ENCODE measurements around the gene DOCK7.
"Not testable (repeated sequence)": the region's sequence is repeated elsewhere in the genome, so short reads cannot be mapped to it uniquely, and the experiment has no call there.

DOCK7 gene

DNA sequence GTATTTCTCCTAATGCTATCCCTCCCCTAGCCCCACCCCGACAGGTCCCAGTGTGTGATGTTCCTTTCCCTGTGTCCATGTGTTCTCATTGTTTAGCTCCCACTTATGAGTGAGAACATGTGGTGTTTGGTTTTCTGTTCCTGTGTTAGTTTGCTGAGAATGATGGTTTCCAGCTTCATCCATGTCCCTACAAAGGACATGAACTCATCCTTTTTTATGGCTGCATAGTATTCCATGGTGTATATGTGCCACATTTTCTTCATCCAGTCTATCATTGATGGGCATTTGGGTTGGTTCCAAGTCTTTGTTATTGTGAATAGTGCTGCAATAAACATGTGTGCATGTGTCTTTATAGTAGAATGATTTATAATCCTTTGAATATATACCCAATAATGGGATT, 77.6 kb downstream of the DOCK7 start:
- not testable (repeated sequence) for DNase-seq (ENCODE audit: low read depth in 2 of 2)

DNA sequence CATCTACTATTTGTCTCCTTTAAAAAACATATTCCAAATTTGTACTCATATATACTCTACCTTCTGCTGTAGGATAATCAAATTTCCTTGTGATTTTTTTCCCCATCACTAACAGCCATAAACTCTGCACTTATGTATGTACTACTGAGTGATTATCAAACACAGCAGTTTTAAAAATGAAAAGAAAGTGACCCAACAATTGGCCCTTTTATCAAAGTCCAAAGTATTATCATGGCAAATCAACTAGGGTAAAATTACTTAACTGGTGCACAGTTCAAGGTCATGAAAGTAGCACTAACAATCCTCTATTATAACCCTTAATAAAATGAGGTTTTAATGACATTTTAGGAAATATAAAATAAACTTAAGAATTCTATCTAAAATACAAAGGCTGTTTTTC, 79.3 kb downstream of the DOCK7 start:
- no peak for DNase-seq (ENCODE audit: low read depth in 2 of 2)

DNA sequence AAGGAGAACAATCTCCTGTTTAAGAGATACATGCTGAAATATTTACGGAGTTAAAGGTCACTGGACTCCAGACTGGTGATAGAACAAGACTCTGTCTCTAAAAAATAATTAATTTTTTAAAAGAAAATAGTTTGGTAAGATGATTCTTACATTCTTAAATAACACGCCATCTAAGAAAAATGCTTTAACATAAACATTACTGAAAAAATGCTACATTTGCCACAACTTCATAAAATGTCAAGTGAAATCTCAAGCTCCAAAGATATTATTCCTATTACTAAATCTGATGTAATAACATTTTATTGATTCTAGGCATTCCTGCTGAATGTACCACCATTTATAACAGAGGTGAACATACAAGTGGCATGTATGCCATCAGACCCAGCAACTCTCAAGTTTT, 86.7 kb downstream of the DOCK7 start:
- no peak for DNase-seq (ENCODE audit: low read depth in 2 of 2)

DNA sequence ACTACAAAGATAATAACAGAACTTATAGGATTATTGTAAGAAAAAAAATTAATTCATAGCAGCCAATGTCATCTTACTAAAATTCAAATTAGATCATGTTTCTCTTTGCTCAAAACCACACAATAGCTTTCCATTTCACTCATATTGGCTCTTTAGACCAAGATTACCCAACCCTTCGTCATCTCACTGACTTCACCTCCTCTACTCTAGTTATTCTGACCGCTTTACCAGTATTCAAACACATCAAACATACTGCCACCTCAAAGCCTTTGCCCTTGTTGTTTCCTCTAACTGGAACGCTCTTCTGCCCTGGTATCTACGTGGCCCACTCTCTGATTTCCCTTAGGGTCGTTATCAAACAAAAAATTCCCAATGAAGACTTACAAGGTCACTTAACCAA, 89.1 kb downstream of the DOCK7 start:
- DNase-seq (ENCODE audit: low read depth in 2 of 2), result no peak

DNA sequence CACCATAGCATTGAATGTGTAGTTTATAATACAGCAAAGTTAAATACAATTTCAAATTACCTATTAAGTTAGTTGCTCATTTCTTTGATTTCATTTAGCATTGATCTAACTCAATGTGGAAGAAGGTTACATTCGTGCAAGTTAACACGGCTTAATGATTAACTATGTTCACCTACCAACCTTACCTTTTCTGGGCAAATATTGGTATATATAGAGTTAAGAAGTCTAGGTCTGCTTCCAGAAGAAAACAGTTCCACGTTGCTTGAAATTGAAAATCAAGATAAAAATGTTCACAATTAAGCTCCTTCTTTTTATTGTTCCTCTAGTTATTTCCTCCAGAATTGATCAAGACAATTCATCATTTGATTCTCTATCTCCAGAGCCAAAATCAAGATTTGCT, 90.9 kb downstream of the DOCK7 start, which contains the start of gene ANGPTL3:
Gene ANGPTL3 (plus strand): TSS at position 240 of the 400 bp plus-strand sequence. CDS start 47 bp downstream, at position 287.
- no peak for DNase-seq (ENCODE audit: low read depth in 2 of 2)

DNA sequence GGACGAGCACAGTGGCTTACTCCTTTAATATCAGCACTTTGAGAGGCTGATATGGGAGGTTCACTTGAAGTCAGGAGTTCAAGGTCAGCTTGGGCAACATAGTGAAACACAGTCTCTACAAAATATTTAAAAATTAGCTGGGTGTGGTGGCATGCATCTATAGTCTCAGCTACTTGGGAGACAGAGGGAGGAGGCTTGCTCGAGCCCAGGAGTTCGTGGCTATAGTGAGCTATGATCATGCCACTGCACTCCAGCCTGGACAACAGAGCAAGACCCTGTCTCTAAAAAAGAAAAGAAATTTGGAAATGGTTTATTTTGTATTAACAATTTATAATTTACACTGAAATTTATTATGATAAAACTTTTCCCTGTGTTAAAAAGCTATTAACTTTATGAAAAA, 92.5 kb downstream of the DOCK7 start:
- no peak for DNase-seq (ENCODE audit: low read depth in 2 of 2)

DNA sequence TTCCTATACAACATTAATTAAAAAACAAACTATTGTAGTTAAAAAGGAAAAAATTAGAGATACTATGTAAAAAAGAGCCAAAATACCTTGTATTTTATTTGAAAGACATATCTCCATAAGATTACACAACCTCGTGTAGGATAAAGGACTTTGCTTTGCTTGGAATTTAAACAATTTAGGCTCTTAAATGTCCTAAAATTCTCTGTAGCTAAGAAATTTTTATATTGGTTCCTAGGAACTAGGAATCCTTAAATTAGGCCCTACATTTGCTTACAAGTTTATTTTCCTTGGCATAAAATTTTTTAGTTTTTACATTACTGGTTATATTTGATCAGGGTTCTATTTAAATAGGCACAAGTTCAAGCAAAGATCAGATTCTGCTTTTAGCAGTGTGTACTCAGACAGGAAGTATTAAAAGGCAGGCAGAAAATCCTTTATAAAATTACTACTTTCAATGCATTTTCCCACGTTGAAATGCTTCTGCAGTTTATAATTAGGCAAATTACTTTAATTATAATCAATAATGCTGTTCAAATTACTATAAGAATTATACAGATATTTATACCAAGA, 94.3 kb downstream of the DOCK7 start:
- no peak for DNase-seq (ENCODE audit: low read depth in 2 of 2)

DNA sequence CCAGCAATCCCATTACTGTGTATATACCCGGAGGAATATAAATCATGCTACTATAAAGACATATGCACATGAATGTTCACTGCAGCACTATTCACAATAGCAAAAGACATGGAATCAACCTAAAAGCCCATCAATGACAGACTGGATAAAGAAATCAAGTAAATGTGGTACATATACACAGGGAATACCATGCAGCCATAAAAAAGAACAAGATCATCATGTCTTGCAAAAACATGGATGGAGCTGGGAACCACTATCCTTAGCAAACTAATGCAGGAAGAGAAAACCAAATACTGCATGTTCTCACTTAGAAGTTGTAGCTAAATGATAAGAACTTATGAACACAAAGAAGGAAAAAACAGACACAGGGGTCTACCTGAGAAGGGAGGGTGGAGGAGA, 97.2 kb downstream of the DOCK7 start:
- DNase-seq (ENCODE audit: low read depth in 2 of 2), result no peak

DNA sequence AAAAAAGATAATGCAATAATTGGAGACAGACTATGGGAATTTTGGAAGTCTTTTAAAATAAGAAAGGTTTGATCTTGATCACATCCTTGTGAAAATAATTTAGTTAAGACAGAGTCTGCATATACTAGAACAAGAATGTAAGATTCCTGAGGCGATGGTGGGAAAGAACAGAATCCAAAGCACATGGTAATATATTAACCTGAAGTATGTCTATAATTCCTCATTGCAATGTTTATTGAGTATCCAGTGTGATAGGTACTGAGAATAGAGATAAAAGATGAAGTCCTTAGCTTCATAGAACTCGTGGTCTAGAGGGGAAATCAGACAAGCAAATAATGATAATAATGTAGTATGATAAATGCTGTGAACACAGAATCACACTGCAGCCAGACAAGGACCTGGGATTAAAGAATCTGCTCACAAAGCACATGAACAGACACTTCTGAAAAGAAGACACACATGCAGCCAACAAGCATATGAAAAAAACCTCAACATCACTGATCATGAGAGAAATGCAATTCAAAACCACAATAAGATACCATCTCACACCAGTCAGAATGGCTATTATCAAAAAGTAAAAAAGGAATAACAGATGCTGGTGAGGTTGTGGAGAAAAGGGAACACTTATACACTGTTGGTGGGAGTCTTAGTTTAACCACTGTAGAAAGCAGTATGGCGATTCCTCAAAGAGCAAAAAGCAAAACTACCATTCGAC, 97.8 kb downstream of the DOCK7 start:
- DNase-seq (ENCODE audit: low read depth in 2 of 2), result no peak

DNA sequence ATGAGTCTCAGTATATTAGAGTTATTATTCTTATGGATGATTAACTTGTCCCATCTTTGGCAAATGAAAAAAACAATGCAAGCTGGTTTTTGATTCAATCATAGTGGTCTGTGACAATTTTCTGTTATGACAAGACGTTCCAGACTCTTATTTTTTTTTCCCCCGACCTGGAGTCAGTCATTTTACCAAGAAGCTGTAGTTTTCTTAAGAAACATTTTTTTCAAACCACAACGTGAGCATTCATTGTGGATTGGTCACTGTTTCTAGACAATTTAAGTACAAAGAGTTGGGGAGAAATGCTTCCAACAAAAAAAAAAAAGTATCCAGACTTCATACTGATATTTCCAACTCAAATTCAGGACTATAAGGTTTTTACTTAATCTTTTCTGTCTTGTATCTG, 98.9 kb downstream of the DOCK7 start:
- DNase-seq (ENCODE audit: low read depth in 2 of 2), result no peak

DNA sequence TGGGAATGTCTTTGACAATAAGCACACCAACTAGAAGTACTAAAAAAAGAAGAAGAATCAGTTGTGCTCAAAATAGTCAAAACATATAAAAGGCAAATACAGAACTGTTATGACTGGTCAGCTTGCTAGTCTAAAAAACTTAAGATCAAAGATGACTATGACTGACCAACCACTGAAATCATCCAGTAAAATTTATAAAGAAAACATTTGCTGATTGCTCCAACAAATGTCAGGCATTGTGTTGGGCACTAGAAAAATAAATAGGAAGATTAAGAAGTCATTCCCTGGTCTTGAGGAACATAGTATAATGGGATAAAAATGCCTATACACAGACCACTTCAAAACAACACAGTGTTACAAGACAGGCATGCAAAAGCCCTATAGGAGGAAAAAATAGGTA, 100.2 kb downstream of the DOCK7 start:
- no peak for DNase-seq (ENCODE audit: low read depth in 2 of 2)

DNA sequence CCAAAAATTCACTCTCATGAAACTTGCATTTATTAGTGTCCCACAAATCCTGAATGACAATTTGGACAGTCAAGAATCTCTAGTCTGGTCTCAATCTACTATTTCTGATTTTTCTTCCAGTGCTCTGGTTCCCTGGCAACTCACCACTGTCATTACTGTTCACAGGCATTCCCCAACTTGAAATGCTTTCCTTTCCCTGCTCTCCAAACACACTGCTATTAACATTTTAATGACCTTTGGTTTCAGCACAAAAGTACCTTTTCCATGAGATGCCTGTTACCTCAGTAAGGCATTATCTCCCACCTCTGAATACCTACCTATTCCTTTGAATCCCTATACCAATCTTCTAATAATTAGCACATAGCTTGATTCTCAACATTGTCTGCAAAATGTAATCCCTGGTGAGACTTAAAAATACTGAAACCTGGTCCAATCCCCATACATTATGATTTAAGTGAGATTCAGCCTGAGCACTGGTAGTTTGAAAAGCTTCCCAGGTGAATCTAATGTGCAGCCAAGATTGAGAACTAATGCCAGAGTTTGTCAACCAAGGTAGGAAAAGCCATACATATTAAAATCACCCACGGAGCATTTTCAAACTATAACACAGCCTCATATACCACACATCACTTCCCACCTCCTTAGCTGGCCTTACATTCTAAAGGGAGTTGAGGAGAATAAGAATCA, 102.6 kb downstream of the DOCK7 start:
- DNase-seq (ENCODE audit: low read depth in 2 of 2), result no peak

DNA sequence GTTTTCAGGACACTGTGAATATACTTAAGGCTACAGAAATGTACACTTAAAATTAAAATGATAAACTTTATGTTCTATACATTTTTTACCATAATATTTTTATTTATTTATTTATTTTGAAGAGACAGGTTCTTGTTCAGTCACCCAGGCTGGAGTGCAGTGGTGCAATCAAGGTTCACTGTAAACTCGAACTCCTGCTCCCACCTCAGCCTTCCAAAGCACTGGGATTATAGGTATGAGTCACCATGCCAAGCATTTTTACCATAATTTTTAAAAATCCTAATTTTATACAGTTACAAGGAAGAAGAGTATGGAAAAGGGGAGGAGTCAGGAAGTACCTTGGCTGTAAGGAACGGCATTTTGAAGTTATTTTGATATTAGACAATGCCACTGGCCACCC, 114.5 kb downstream of the DOCK7 start:
- no peak for DNase-seq (ENCODE audit: low read depth in 2 of 2)

DNA sequence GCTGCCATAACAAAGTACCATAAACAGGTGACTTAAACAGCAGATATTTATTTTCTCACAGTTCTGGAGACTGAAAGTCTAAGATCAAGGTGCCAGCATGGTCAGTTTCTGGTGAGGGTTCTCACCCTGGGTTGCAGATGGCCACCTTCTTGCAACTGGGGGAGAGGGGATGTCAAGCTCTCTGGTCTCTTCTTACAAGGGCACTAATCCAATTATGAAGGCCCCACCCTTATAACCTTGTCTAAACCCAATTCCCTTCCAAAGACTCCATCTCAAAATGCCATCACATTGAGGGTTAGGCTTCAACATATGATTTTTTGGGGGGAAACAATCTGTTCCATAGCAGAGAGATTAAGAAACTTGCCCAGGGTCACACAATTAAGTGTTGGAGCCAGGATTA, 115.7 kb downstream of the DOCK7 start:
- no peak for DNase-seq (ENCODE audit: low read depth in 2 of 2)

DNA sequence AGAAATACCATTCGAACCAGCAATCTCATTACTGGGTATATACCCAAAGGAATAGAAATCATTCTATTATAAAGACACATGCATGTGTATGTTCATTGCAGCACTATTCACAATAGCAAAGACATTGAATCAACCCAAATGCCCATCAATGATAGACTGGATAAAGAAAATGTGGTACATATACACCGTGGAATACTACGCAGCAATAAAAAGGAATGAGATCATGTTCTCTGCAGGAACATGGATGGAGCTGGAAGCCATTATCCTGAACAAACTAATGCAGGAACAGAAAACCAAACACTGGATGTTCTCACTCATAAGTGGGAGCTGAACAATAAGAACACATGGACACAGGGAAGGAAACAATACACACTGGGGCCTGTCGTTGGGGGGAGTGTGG, 116.7 kb downstream of the DOCK7 start:
- not testable (repeated sequence) for DNase-seq (ENCODE audit: low read depth in 2 of 2)

DNA sequence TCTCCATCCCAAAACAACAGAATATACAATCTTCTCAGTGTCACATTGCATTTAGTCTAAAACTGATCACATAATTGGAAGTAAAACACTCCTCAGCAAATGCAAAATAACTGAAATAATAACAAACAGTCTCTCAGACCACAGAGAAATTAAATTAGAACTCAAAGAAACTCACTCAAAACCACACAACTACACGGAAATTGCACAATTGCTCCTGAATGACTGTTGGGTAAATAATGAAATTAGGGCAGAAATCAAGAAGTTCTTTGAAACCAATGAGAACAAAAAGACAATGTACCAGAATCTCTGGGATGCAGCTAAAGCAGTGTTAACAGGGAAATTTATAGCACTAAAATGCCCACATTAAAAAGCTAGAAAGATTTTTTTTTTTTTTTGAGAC, 120.3 kb downstream of the DOCK7 start:
- DNase-seq (ENCODE audit: low read depth in 2 of 2), result not testable (repeated sequence)

DNA sequence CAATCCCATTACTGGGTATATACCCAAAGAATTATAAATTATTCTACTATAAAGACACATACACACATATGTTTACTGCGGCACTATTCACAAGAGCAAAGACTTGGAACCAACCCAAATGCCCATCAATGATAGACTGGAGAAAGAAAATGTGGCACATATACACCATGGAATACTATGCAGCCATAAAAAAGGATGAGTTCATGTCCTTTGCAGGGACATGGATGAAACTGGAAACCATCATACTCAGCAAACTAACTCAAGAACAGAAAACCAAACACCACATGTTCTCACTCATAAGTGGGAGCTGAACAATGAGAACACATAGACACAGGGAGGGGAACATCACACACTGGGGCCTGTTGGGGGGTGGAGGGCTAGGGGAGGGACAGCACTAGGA, 121.0 kb downstream of the DOCK7 start:
- DNase-seq (ENCODE audit: low read depth in 2 of 2), result not testable (repeated sequence)

DNA sequence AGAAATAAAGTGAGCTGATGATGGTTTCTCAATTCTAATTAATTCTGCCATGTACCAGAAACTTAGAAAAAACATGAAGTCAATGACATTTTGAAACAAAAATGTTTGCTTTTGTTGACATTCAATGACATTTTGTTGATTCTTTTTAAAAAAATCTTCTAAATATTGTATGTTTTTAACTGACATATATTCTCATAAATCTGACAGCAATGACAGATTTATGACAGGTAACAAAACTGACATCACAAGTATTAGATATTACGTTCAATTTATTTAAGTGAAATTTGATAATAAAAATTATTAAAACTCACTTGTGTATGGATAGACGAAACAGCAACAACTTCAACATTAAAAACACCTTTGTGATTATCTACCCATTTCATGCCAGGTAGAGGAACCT, 126.9 kb downstream of the DOCK7 start:
- no peak for DNase-seq (ENCODE audit: low read depth in 2 of 2)

DNA sequence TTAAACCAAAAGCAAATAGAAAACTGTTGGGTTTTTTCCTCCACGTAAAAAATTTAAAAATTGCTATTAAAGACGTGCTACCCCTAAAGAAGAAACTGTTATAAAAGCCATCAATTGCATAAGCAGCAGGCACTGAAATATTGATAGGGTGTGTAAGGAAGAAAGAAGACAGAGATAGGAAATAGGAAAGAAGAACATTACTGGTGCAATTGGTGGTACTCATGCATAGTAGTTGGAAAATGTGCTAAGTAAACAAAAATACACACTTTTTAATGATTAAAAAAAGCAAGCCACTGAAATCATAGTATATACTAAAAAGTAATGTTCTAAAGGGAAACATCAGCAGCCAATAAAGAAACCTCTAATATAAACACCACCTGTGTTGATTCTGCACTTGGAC, 143.6 kb downstream of the DOCK7 start:
- DNase-seq (ENCODE audit: low read depth in 2 of 2), result no peak

DNA sequence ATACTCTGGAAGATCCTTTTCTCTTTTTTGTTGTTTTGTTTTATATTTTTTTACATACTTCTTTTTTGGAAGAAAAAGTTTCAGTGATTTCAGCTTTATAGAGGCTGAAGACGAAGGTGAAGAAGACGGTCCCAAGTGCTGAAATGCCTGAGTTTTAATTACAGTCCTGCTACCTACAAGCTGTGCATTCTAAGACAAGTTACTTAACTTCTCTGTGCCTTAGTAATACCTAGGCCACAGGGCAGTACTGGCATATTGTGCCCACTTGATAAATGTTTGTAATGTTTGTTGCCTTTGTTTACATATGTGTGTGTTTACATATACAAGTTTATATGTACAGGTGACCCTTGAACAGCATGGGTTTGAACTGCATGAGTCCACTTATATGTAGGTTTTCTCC, 147.1 kb downstream of the DOCK7 start:
- DNase-seq (ENCODE audit: low read depth in 2 of 2), result no peak

DNA sequence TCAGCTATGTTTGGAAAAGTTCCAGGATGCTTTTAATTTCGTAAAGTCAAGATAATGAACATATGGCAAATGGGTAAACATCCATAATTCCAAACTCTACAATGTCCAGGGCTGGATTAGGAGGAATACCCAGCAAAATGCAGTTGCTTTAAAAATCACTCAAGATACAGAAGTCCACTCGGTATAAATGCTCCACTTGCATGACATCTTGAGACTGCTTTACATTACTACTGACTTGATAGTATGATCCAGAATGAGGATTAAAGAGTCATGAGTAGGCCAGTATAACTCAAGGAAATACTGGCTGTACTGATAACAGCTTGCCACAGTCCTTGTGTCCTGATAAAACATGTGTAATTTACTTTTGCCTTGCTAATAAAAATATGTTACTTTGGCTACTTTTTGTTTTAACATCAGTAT, 149.1 kb downstream of the DOCK7 start:
- no peak for DNase-seq (ENCODE audit: low read depth in 2 of 2)

DNA sequence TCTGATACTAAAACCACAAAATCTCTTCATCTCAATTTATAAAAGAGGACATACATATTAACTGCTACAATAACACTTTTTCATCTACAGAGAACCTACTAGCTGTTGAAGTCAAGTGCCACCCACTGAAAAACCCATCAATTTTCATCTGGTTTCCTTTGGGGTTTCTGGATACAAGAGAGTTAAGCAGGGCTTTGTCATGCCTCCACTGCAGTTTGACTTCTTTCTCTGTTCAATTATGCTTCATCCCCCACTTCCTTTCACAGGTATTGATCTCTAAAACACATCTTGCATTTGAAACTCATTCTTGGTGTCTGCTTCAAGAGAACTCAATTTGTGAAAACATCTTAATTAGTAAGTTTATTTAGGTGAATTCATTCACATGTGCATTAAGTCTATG, 151.3 kb downstream of the DOCK7 start:
- DNase-seq (ENCODE audit: low read depth in 2 of 2), result no peak

DNA sequence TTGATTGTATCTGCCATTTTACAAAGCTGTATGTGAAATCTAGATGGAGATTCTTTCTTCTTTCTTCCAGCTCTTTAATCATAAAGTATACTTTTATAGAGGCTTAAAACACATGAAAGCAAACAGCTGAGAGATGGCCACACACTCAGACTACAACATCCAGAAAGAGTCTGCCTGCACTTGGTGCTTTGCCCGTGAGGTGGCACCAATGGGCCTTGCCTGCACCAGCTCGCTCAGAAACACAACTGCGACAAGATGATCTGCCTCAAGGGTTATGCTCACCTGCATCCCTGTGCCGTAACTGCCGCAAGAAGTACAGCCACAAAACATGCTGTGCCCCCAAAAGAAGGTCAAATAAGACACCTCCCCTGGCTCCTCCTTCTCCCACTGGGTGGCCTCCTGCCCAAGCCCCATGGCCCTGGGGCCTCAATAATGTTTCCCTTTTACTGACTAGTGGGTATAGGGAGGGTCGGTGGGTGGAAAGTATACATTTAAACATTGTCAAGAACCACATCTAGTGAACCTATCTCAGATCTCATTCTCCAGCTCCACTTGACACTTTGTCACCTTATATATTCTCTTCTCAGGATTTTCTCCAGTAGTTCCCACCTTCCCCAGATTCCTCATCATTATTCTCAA, 157.6 kb downstream of the DOCK7 start:
- DNase-seq (ENCODE audit: low read depth in 2 of 2), result no peak
